Thyroid gland (tissue), 4 donors: ENCODE measurements around the gene KIFC3. TPM values are rescaled to one million over a fixed set of nuclear protein-coding genes. Genes with fewer than 3 reads are reported as not detected.

Source experiments
- DNase-seq, 2 donors: peaks; one replicate each; pipeline ENCODE4 v3.0.0-alpha.2; 2019
- H3K27ac ChIP-seq, 3 donors: fragments of 200-600 bp; sonication (generic); 1 replicate in 2 of 3; 2 replicates in 1 of 3; pipeline ENCODE4 v1.5.1; 2016 to 2019; ENCODE audit warnings: mild to moderate bottlenecking in 1 of 3, moderate library complexity in 1 of 3
- H3K27me3 ChIP-seq: fragments of 200-600 bp; sonication (generic); one replicate; pipeline ENCODE4 v1.5.1; 2019
- H3K36me3 ChIP-seq, 2 donors: fragments of 200-600 bp; sonication (generic); one replicate each; pipeline ENCODE4 v1.5.1; 2016 to 2019
- H3K4me1 ChIP-seq, 2 donors: fragments of 200-600 bp; sonication (generic); one replicate each; pipeline ENCODE4 v1.5.1; 2017 to 2019
- H3K4me3 ChIP-seq, 3 donors: fragments of 200-600 bp; sonication (generic); replicated peaks in 1 of 3; 1 replicate in 2 of 3; 2 replicates in 1 of 3; pipeline ENCODE4 v1.5.1; 2016; ENCODE audit warnings: mild to moderate bottlenecking in 1 of 3
- H3K9me3 ChIP-seq: fragments of 200-600 bp; sonication (generic); one replicate; pipeline ENCODE4 v1.5.1; 2017
- POLR2A ChIP-seq, 2 donors: fragments of 450-650 bp; IDR thresholded peaks; one replicate each; pipeline ENCODE4 v1.6.1; 2017; ENCODE audit warnings: antibody characterized with exemption in 2 of 2, mild to moderate bottlenecking in 2 of 2, moderate library complexity in 1 of 2
- WGBS, 2 donors: methylation state at CpG; one replicate each; pipeline ENCODE4 v1.1.5; 2017; 5-methylcytosine and 5-hydroxymethylcytosine counted together
- intact Hi-C: fragments of 100-400 bp; cut with DNase I; formaldehyde crosslinking; loops from one replicate; pipeline ENCODE4 v1.15.1; 2023
- total RNA-seq, 4 donors: library from RNA; depleted of rRNA; stranded (reverse); fragments of >200 nt; gene quantifications; one replicate each; pipeline ENCODE4 v1.2.3, GENCODE V29; 2016
- TF ChIP-seq, protein P1 (sequence below), 6 experiments: fragments of 200-600 bp in 3 of 6; fragments of 450-650 bp in 3 of 6; sonication (generic) in 3 of 6; IDR thresholded peaks; one replicate each; pipeline ENCODE4 v1.5.1; 2016 to 2019; ENCODE audit warnings: antibody characterized with exemption in 6 of 6, mild to moderate bottlenecking in 2 of 6, inconsistent platforms in 1 of 6, moderate library complexity in 1 of 6

The KIFC3 gene
- total RNA-seq, 4 donors from 2014 or later, result 88.8 to 153 (median 132) TPM

GRCh38 chr16:57808589-57809228, 6.4 kb upstream of the KIFC3 start:
- WGBS, 2 donors, result 46 to 50% methylated on average over 2 of the region's 2 CpGs
- no peak for DNase-seq
- TF ChIP-seq, protein P1, sequence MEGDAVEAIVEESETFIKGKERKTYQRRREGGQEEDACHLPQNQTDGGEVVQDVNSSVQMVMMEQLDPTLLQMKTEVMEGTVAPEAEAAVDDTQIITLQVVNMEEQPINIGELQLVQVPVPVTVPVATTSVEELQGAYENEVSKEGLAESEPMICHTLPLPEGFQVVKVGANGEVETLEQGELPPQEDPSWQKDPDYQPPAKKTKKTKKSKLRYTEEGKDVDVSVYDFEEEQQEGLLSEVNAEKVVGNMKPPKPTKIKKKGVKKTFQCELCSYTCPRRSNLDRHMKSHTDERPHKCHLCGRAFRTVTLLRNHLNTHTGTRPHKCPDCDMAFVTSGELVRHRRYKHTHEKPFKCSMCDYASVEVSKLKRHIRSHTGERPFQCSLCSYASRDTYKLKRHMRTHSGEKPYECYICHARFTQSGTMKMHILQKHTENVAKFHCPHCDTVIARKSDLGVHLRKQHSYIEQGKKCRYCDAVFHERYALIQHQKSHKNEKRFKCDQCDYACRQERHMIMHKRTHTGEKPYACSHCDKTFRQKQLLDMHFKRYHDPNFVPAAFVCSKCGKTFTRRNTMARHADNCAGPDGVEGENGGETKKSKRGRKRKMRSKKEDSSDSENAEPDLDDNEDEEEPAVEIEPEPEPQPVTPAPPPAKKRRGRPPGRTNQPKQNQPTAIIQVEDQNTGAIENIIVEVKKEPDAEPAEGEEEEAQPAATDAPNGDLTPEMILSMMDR (IDR thresholded peaks at IDR 0.05), result no peak
- no peak for TF ChIP-seq POLR2A (IDR thresholded peaks at IDR 0.05)
- Histone ChIP-seq H3K27me3 (no peaks in the 10 kb centered on the region), H3K4me1 (peaks cover 28 to 61% of the 10 kb centered on the region in 2 donors), H3K27ac (peak overlapping the region; percentile 88 to 98 (median 91)), H3K9me3 (no peaks in the 10 kb centered on the region), H3K4me3 (no peak overlapping the region), H3K36me3 (no peaks in the 10 kb centered on the region)
- intact Hi-C loops, result loop anchor here (10.0 kb wide), 1 partner anchor 186 kb away; no protein-coding TSS in a partner anchor

GRCh38 chr16:57807968-57808528, 5.8 kb upstream of the KIFC3 start:
- 4 to 6% methylated on average over 16 of the region's 16 CpGs for WGBS, 2 donors
- DNase-seq, result peak; percentile 89 to 91
- TF ChIP-seq, protein P1 (IDR thresholded peaks at IDR 0.05), result no peak
- TF ChIP-seq POLR2A (IDR thresholded peaks at IDR 0.05), result peak in 1 of 2 donors; percentile 75
- Histone ChIP-seq H3K36me3 (no peaks in the 10 kb centered on the region), H3K9me3 (no peaks in the 10 kb centered on the region), H3K27ac (peak overlapping the region; percentile 88 to 98 (median 91)), H3K27me3 (no peaks in the 10 kb centered on the region), H3K4me3 (no peak overlapping the region), H3K4me1 (peaks cover 30 to 68% of the 10 kb centered on the region in 2 donors)
- intact Hi-C loops, result loop anchor here (10.0 kb wide), 1 partner anchor 187 kb away; no protein-coding TSS in a partner anchor

DNA sequence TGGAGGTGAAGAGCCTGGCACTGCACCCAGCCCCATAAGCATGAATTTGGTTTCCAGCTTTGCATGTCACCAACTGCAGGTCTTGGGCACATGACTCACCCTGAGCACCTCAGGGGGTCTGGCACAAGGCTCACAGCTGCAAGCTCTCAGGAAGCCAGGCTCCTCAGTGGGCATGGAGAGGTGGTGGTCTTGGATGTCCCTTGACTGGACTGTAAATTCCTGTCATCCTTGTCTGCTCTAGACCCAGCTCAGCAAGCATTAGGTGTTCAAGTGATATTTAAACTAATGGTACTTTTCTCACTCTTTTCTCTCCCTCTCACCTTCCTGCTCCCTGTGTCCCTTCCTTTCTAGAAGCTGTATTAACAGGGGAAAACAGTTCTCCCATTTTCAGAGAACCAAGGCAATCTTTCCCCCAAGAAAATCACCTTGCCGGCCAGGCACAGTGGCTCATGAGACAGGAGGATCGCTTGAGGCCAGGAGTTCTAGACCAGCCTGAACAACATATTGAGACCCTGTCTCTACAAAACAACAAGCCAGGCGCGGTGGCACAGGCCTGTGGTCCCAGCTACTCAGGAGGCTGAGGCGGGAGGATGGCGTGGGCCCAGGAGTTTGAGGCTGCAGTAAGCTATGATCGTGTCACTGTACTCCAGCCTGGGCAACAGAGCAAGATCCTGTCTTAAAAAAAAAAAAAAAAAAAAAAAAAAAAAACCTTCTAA, 5.1 kb upstream of the KIFC3 start:
- H3K36me3 ChIP-seq, result no peaks in the 10 kb centered on the region
- WGBS, 2 donors, result 76 to 79% methylated on average over 7 of the region's 7 CpGs
- no peaks in the 10 kb centered on the region for H3K27me3 ChIP-seq
- H3K9me3 ChIP-seq, result no peaks in the 10 kb centered on the region
- no peak overlapping the region for H3K4me3 ChIP-seq
- intact Hi-C loops, result loop anchor here (10.0 kb wide), 1 partner anchor 187 kb away; no protein-coding TSS in a partner anchor
- H3K4me1 ChIP-seq, result peaks cover 36 to 74% of the 10 kb centered on the region in 2 donors
- peak; percentile 80 for DNase-seq
- peak overlapping the region; percentile 88 to 98 (median 91) for H3K27ac ChIP-seq
- TF ChIP-seq, protein P1 (IDR thresholded peaks at IDR 0.05), result no peak
- peak; percentile 7 to 34 for TF ChIP-seq POLR2A (IDR thresholded peaks at IDR 0.05)

- 85 to 96% methylated on average over 6 of the region's 6 CpGs for WGBS, 2 donors
- intact Hi-C loops, result loop anchor here (10.0 kb wide), 1 partner anchor 190 kb away; no protein-coding TSS in a partner anchor
Observed at GRCh38 chr16:57805176-57805575, 2.9 kb upstream of the KIFC3 start.

More at GRCh38 chr16:57805176-57805575, 2.9 kb upstream of the KIFC3 start:
- TF ChIP-seq POLR2A (IDR thresholded peaks at IDR 0.05), result no peak
- TF ChIP-seq, protein P1 (IDR thresholded peaks at IDR 0.05), result no peak
- Histone ChIP-seq H3K27ac (peak overlapping the region; percentile 88 to 98 (median 91)), H3K4me1 (peaks cover 49 to 77% of the 10 kb centered on the region in 2 donors), H3K9me3 (no peaks in the 10 kb centered on the region), H3K27me3 (no peaks in the 10 kb centered on the region), H3K36me3 (no peaks in the 10 kb centered on the region), H3K4me3 (no peak overlapping the region)
- DNase-seq, result no peak
